ENCODE measurements around the gene PABPN1L. TPM values are rescaled to one million over a fixed set of nuclear protein-coding genes. Genes with fewer than 3 reads are reported as not detected.

The PABPN1L gene
- total and polyA plus RNA-seq, 2 experiments from 2014 or later: not detected

GRCh38 chr16:88879788-88880055 lies 13.3 kb upstream of the PABPN1L start:
- H3K27ac Mint-ChIP-seq: no peak overlapping the region
- H3K36me3 Mint-ChIP-seq (ENCODE audit: low read depth): no peaks in the 10 kb centered on the region; the same call in 2 of the 3 replicates

More at GRCh38 chr16:88879788-88880055, 13.3 kb upstream of the PABPN1L start:
- ATAC-seq: no peak
- no peaks in the 10 kb centered on the region; the same call in none of the 3 replicates for H3K9me3 Mint-ChIP-seq
- H2AFZ ChIP-seq: no peak overlapping the region
- H3K36me3 ChIP-seq (ENCODE audit: insufficient read depth): no peaks in the 10 kb centered on the region
- no peak overlapping the region for H3K4me2 ChIP-seq
- no peak overlapping the region for H3K4me3 ChIP-seq
- H3K27me3 ChIP-seq (ENCODE audit: insufficient read depth): no peaks in the 10 kb centered on the region
- H3K27ac ChIP-seq (ENCODE audit: low read depth): no peak overlapping the region
- no peaks in the 10 kb centered on the region for H4K20me1 ChIP-seq (replicated peaks; ENCODE audit: insufficient read depth)
- H3K4me1 Mint-ChIP-seq: no peaks in the 10 kb centered on the region; the same call in 2 of the 3 replicates
- no peaks in the 10 kb centered on the region for H3K79me2 ChIP-seq (replicated peaks; ENCODE audit: insufficient read depth)
- H3K4me1 ChIP-seq (ENCODE audit: insufficient read depth): no peaks in the 10 kb centered on the region
- H3K9me2 ChIP-seq (ENCODE audit: insufficient read depth): no peaks in the 10 kb centered on the region
- H3K27me3 Mint-ChIP-seq (ENCODE audit: insufficient read depth, low read depth, poor library complexity): peaks cover 21% of the 10 kb centered on the region
- no peaks in the 10 kb centered on the region for H3F3A ChIP-seq (replicated peaks; ENCODE audit: low read depth)
- H3K4me3 Mint-ChIP-seq: no peak overlapping the region
- DNase-seq (ENCODE audit: low spot score): no peak
- TF ChIP-seq STAT1 (IDR thresholded peaks at IDR 0.05; ENCODE audit: unreplicated experiment) (no peak), JUNB (IDR thresholded peaks at IDR 0.05; ENCODE audit: unreplicated experiment) (no peak), EZH2 (IDR thresholded peaks at IDR 0.05; ENCODE audit: low read depth, unreplicated experiment) (no peak), POLR2AphosphoS5 (IDR thresholded peaks at IDR 0.05; ENCODE audit: low read depth) (no peak), ZNF114 (CRISPR knock-in tag; IDR thresholded peaks at IDR 0.05) (no peak), ZNF462 (CRISPR knock-in tag; IDR thresholded peaks at IDR 0.05) (no peak), NANOG (IDR thresholded peaks at IDR 0.05; ENCODE audit: borderline replicate concordance) (no peak), ETS1 (IDR thresholded peaks at IDR 0.05) (no peak), ZNF331 (CRISPR knock-in tag; IDR thresholded peaks at IDR 0.05; ENCODE audit: low read depth) (no peak), CREB1 (CRISPR knock-in tag; IDR thresholded peaks at IDR 0.05; ENCODE audit: low read depth) (no peak), CTCF (conservative IDR thresholded peaks at IDR 0.05; ENCODE audit: low read depth in 2 of 2) (no peak), EZH2phosphoT487 (IDR thresholded peaks at IDR 0.05; ENCODE audit: unreplicated experiment) (no peak), REST (IDR thresholded peaks at IDR 0.05; ENCODE audit: unreplicated experiment) (no peak)

Data from GM23338 (cell line).